Lower leg skin (tissue), 3 donors: Measurements from ENCODE around the gene HAO1.

Experiments
- POLR2A ChIP-seq, 2 donors: fragments of 450-650 bp; IDR thresholded peaks; one replicate each; pipeline ENCODE4 v1.6.1; 2016 to 2017; ENCODE audit warnings: antibody characterized with exemption in 2 of 2, mild to moderate bottlenecking in 1 of 2, moderate library complexity in 1 of 2
- TF ChIP-seq, protein P1 (sequence below), 3 donors: fragments of 450-650 bp; IDR thresholded peaks; one replicate each; pipeline ENCODE4 v1.5.1; 2016; ENCODE audit warnings: antibody characterized with exemption in 3 of 3, mild to moderate bottlenecking in 3 of 3, moderate library complexity in 2 of 3

DNA sequence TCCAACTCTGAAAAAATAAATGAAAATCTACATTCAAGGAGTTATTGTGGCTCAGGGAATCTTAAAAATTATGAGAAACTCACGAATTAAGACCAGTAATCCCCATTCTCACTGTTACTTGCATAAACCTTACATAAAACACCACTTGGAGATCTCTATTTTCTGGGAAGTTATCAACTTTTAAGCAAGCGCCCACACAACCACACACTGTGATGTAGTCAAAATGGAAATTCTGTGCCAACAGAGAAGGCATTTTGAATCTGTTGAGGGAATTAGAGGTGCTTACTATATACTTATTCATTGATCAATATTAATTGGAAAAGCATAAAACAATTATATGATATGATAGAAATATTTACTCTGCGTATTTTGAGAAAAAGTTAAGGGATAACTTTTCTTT, 58.7 kb downstream of the HAO1 start:
- TF ChIP-seq, protein P1, sequence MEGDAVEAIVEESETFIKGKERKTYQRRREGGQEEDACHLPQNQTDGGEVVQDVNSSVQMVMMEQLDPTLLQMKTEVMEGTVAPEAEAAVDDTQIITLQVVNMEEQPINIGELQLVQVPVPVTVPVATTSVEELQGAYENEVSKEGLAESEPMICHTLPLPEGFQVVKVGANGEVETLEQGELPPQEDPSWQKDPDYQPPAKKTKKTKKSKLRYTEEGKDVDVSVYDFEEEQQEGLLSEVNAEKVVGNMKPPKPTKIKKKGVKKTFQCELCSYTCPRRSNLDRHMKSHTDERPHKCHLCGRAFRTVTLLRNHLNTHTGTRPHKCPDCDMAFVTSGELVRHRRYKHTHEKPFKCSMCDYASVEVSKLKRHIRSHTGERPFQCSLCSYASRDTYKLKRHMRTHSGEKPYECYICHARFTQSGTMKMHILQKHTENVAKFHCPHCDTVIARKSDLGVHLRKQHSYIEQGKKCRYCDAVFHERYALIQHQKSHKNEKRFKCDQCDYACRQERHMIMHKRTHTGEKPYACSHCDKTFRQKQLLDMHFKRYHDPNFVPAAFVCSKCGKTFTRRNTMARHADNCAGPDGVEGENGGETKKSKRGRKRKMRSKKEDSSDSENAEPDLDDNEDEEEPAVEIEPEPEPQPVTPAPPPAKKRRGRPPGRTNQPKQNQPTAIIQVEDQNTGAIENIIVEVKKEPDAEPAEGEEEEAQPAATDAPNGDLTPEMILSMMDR (IDR thresholded peaks at IDR 0.05) = no peak
- no peak for TF ChIP-seq POLR2A (IDR thresholded peaks at IDR 0.05)
